Stimulated activated CD8-positive, alpha-beta memory T cell treated with anti-CD3 and anti-CD28 coated beads, Interleukin-7, amount 100 ng/mL, for 4 hours (primary cell): ENCODE data around the gene SCNN1A.
A peak's percentile ranks its signal among the peaks of the same experiment; 100 is the strongest.

Experiments used
- DNase-seq, 2 donors: peaks; one replicate each; pipeline ENCODE4 v3.0.0-alpha.2; 2020; ENCODE audit warnings: low read depth in 2 of 2

SCNN1A gene

GRCh38 chr12:6375269-6376078 lies at the start of gene SCNN1A:
Gene SCNN1A, minus strand, starts transcription at chr12:6375563. Its CDS starts 780 bp downstream, at chr12:6374783.
- no peak for DNase-seq

- DNase-seq, result no peak
These were observed 49.5 kb upstream of the SCNN1A start for GRCh38 chr12:6424866-6425265.

DNA sequence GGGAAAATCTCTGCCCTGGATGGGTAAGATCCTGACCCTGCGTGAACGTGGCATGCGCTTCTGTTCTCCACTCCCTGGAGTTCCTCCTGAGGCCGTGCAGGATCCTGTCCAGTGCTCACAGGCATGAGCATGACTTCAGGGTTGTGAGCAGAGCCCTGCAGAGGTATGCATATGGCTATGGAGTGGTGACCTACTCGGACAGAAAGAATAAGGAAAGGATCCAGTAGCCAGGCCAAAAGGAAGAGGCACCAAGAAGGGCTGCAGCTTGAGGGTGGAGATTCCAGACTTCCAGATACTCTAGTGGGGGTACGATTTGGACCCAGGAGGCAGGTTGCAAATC lies 48.6 kb upstream of the SCNN1A start:
- DNase-seq, result no peak

DNA sequence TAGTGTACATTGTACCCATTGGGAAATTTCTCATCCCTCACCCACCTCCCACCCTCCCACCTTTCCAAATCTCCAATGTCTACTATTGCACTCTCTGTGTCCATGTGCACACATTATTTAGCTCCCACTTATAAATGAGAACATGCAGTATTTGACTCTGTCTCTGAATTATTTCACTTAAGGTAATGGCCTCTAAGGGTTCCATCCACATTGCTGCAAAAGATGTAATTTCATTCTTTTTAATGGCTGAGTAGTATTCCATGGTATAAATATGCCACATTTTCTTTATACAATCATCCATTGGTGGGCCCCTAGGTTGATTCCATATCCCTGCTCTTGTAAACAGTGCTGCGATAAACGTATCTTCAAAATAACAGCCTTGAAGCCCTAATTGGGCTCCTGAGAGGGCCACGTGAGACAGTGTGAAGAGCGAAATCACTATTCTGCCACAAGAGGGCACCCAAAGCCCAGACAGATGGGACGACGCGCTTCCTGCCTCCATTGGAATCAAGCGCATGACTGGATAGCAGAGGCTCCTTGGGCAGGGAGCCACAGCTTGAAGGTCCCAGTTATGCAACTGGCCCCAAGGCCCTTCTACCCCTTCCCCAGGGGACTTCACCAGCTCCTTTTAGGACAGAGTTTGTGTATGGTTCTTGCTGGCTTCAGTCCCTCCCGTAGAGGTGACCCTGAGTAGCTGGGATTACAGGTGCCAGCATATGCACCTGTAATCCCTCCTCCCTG lies 48.1 kb upstream of the SCNN1A start:
- DNase-seq, result peak; percentile 60 to 67

GRCh38 chr12:6420364-6420763 lies 45.0 kb upstream of the SCNN1A start:
- DNase-seq, result no peak

DNA sequence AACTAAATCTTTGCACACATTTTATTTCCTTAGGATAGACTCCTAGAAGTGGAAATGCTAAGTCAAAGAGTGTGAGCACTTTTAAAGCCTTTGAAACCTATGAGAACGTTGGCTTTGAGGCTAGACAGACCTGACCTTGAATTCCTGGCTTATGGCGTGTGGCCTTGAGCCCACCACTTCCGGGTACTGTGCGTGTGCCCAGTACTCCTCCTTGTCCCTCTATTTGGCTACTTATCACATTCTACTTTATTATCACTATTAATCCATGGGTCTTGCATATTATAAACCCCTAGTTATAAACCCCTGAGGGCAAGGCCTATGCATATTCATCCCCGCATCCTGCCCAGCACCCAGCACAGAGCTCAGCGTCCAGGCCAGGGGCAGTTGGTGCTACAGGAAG lies 43.4 kb upstream of the SCNN1A start:
- no peak for DNase-seq

- DNase-seq, result no peak
These were observed 41.2 kb upstream of the SCNN1A start for GRCh38 chr12:6416596-6416995.

- no peak for DNase-seq
These were observed 32.0 kb upstream of the SCNN1A start for GRCh38 chr12:6407236-6407954.

GRCh38 chr12:6405963-6406362 lies 30.6 kb upstream of the SCNN1A start:
- no peak for DNase-seq

DNA sequence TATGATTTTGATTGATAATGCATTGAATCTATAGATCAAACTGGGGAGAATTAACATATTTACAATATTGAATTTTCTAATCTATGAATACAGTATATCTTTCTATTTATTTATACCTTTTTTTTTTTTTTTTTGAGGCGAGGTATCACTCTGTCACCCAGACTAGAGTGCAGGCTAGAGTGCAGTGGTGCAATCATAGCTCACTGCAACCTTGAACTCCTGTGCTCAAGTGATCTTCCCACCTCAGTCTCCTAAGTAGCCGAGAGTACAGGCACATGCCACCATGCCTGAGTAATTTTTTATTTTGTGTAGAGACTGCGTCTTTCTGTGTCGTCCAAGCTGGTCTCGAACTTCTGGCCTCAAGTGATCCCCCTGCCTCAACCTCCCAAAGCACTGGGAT lies 29.0 kb upstream of the SCNN1A start:
- DNase-seq, result no peak

DNA sequence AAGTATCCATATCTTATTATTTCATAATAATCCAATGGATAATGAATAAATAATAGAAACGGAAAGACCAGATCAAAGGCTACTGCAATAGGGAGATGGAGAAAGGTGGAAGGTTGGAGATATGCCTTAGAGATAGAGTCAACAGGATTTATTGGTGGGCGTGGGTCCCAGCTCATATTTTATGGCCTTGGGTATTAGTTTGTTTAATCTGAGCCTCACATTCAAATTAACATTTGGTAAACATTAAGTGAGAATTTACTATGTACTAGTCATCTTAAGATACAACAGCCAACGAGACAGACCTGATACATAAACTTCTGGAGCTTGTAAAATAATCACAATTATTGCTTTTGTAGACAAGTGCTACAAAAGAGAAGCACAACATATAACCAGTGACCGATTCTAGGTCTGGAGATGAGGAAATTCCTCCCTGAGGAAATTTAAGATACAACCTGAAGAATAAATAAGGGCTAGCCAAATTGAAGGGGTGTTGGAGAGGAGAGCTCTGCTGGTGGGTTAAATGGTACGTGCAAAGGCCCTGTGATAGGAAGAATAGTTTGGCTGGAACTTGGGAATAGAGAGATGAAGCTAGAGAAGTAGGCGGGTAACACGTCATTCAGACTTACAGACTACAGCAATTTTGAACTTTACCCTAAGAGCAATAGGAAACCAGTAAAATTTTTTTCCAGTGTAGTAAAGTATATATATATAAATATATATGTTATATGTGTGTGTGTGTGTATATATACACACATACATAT lies 24.7 kb upstream of the SCNN1A start:
- DNase-seq, result no peak

DNA sequence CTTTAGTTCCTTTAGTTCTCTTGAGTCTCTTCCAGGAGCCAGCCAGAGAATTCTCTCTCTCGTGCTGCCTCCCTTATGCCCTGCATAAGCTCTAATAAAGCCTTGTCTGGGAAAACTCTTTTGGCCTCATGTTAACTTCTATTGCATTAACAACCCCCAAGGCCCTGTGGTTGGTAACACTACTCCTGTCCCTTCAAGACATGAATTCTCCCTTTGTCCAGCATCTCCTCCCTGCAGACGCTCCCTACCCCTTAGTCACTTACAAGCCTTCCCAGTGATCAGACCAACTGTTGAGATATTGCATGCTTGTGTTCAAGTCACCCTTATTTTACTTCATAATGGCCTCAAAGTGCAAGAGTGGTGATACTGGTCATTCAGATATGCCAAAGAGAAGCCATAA lies 20.7 kb upstream of the SCNN1A start:
- no peak for DNase-seq

DNA sequence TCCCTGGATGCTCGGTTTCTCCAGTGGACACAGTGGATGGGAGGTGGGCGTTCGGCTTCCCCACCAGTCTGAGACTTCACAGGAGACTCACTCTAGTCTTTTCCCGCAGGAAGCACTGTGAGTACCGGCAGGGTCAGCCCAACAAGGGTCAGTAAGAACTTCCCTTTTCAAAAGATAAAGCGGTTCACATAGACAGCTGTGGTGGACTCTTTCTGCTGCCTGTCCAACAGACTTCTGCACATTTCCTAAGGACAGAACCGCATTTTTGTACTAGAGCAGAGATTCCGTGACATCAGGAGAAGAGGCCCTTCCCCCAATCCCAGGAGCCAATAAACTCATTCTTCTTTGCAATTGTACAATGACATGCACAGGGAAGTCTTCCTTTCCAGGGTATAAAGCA lies 19.0 kb upstream of the SCNN1A start:
- DNase-seq, result no peak

DNA sequence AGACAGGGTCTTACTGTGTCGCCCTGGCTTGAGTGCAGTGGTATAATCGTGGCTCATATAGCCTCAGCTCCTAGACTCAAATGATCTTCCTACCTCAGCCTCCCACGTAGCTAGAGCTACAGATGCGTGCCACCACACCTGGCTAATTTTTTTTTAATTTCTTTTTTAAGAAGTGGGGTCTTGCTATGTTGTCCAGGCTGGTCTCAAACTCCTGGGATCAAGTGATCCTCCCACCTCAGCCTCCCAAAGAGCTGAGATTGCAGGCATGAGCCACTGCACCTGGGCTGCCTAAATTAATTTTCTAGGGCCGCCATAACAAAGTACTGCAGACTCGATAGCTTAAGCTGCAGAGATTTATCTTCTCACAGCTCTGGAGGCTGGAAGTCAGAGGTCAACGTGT lies 17.7 kb upstream of the SCNN1A start:
- DNase-seq, result no peak

GRCh38 chr12:6392504-6392903 lies 17.1 kb upstream of the SCNN1A start:
- no peak for DNase-seq

DNA sequence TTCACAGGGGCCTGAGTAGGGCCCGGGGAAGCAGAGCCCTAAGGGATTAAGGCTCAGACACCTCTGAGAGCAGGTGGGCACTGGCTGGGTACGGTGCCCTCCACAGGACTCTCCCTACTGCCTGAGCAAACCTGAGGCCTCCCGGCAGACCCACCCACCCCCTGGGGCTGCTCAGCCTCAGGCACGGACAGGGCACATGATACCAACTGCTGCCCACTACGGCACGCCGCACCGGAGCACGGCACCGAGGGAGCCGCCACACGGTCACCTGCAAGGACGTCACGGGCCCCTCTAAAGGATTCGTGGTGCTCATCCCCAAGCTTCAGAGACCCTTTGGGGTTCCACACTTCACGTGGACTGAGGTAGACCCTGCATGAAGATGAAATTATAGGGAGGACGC lies 15.7 kb upstream of the SCNN1A start:
- no peak for DNase-seq

- DNase-seq, result no peak
These were observed 14.9 kb upstream of the SCNN1A start for GRCh38 chr12:6390084-6390799.

DNA sequence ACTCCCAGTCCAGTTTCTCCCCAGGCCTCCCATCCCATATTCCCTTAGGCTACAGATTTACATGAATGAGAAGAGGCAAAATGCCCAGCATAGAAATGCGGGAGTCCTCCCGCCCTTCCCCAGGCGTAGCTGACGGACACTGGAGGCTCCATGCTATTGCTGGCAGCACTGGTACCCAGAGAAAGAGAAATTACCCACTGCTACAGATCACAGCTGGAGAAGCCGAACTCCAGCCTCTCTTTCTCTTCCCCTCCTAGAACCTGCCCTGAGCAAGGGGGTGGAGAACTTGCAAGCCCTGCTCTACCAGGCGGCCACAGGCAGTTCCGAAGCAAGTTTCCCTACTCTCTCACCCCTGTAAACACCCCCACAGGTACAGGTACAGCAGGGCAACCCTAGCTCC lies 12.2 kb upstream of the SCNN1A start:
- no peak for DNase-seq

DNA sequence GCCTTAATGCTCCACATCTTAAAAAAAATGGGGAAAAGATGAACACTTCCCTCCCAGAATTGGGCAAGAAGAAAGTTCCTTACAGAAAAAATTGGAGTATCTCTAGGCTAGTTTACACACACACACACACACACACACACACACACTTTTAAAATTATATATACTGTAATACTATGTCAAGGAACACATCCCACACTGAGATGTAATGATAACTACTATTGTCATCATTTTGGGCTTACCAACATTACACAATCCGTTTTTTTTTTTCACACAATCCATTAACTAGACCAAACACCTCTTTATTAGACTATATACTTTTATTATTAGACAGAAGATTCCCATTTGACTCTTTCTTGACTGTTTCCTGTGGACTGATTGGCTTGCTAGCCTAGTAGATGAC lies 11.1 kb upstream of the SCNN1A start:
- no peak for DNase-seq

- no peak for DNase-seq
These were observed 10.7 kb upstream of the SCNN1A start for GRCh38 chr12:6386038-6386437.
